ENCODE results near the gene ITGAV.
"Not testable (repeated sequence)": the region's sequence is repeated elsewhere in the genome, so short reads cannot be mapped to it uniquely, and the experiment has no call there.

ITGAV gene

DNA sequence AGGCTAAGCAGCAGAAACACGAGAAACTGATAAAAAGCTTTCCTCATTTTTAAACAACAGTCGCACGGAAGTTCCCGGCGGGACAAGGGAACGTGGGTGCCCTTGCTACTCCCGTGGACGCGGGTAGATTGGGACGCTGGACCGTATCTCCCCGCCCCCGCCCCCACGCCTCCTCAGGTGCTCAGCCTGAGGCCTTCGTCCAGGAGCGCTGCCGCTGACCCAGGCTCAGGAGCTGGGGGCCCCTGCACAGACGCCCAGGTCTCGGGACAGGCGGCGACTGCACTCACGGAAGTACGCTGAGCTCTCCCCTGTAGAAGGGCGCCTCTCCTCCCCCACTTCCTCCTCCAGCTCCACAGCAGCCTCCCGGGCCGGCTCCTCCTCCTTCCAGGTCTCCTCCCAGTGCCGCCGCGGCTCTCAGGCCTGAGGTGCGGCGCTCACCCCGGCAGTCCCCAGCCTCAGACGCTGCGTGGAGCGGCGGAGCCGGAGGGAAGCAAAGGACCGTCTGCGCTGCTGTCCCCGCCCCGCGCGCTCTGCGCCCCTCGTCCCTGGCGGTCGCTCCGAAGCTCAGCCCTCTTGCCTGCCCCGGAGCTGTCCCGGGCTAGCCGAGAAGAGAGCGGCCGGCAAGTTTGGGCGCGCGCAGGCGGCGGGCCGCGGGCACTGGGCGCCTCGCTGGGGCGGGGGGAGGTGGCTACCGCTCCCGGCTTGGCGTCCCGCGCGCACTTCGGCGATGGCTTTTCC, at the start of gene ITGAV:
TSS of gene ITGAV (plus strand) at position 445 of the 738 bp plus-strand sequence. CDS start at position 728, 283 bp downstream.
- DNase-seq, result peak; percentile 98

DNA sequence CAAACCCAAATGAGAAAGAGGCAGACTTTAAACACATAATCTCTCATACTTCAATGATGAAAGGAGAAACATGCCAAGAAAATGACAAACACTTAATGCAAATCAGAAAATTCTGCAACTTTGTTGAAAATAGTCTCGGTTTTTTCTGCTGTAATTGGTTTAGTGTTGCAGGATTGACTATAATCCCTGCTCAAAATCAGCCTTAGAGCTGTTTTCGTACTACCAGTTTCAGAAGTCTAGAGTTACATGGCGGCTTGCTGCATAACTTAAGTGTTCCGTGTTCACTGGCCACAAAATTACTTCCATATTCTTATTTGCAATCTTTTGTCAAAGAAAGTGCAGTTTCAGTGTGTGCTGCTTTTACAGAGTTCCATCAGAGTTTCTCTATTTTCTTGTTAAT, 48.9 kb upstream of the ITGAV start:
- DNase-seq, result no peak

DNA sequence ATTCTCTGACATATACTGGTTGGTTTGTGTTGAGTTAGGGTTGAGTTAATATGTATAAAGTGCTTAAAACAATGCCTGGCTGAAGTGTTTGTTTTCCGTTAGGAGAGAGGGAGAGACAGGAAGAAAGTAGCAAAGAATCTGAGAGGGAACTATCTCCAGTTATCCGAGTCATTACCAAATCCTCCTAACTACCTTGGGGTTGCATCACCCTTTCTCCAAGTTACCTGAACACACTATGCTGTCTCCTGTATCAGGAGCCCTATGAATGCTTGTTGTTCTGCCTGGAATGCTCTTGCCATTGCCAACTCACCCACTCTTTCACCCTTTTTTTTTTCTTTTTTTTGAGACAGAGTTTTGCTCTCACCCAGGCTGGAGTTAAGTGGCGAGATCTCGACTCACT, 47.9 kb upstream of the ITGAV start:
- DNase-seq, result no peak

DNA sequence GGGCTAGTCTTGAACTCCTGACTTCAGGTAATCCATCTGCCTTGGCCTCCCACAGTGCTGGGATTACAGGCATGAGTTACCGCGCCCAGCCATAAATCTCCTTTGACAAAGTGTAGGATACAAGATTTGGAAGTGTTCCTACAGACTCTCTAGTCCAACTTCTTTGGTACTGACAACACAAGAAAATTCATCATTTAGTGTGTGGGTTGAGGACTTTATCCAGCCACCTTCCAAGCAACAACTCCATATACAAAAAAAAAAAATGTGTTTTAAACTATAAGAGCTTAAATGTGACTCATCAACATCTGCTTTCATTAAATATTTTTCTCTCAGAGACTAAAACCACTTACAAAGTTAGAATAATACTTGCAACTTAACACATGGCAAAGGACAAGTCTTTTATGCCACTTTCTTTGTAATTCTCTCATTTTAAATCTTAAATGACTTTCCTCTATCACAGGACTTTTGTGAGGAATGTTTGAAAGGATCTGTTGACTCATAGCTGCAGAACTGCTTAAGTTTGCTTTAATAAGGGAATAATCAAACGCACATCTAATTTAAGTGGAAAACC, 46.2 kb upstream of the ITGAV start:
- DNase-seq, result no peak

DNA sequence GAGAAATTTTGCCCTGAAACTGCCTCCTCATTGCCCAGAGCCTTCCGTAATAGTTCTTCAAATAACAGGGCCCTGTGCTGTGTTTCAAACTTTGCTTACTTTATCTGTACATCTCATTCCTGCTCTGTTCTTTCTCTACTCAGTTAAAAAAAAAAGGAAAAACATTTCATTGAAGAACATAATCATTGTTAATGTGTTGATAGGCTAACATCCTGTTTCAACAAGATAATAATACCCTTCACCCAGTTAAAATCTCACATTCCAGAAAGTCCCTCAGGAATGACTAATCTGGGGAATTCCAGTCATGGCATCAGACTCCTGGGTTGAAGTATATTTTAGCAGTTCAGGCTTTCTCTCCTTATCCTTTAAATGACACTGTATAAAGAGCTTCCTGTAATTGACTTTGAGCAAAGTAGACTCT, 45.6 kb upstream of the ITGAV start:
- no peak for DNase-seq

DNA sequence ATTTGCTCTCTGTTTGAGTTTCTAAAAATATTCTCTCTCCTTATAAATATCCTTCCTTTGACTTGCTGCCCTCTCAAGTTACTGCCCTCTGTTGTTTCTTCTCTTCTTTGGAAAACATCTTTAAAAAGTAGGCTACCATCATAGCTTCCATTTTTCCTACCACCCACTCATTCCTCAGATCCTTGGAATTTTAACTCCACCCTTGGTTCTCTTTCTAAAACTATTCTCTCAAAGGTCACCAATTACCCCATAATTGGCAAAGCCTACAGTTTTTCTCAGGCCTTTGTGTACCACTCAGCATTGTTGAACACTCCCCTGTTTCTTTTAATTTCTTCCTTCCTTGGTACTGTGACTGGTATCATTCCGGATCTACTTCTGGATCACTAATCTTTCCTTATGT, 43.0 kb upstream of the ITGAV start:
- no peak for DNase-seq

DNA sequence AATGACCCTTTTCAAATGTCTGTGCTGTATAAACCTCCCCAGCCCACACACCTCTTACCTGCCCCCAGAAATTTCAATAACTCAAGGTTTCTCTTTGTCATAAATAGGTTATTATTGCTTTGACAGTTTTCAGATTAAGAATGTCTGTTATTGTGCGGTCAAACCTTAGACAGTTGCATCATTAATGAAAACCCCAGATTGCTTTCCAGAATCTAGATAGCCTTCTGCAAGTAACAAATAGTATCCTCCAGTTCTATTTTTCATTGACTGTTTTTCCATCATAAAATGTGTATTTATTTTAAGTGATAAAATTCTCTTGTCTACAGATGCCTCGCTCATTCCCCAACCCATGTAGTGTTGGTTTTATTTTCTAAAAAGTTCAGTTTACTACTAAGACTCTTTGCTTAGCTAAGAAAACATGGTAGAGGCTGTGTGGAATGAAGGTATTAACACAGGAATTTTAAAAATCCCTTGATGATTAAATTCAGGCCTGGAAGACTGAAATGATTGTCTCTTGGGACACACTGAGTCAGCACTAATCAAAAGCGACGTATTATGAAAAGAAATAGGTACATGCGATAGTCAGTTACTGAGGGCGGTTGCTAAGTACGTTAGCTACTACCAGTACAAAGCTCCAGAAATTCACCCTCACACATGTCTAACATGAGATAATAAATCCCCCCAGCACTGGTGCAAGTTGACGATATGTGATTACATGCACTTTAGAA, 38.4 kb upstream of the ITGAV start:
- DNase-seq, result no peak

DNA sequence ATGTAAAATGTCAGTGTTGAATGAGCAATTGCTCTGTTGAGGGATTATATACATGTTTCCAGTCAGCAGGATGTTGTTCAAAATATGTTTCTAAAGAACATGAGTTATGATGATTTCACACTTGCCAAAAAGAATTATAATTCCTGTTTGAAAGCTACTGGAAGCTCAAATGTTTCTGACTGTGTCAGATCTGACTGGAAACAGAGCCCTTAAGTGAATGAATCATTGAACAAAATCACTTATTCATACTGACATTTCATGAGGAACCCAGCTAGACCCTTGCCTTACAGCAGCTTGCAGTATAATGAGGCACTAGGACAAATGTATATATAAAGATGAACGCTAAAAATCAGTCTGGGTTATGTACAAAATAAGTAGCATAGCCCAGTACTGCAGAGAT, 35.4 kb upstream of the ITGAV start:
- DNase-seq, result no peak

DNA sequence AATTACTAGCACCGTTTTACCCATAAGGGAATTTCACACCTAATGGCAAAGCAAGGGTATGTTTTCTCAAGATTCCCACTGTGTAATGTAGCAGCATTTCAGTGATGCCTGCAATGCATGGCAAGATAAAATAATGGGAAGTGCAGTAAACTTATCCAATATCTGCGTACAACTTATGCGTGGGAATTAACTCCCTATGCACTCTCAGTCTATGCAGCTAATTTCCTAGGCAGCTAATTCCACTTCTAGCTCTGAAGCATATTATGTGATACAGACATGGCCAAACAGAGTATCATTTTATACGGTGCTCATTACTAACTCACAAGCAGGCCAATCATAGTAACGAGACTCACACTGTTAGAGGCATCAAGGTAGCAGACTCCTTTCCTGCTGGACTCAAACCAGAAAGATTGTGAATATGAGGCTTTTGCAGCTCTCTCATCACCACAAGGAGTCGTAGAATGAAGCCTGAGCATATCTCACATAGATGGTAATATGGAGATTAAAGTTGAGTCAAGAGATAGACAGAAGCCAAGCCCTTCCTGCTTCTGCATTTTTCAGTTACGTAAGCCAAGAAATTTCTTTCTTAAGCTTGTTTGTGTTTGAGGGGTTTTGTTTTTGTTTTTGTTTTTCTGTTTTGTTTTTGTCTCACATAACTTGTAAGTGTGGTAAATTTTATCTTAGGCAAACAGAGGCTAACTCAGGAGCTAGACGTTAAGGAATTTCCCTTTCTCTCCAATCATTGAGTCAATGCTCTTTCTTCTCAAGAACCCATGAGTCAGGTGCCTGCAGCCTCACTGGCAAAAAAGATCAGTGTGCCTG, 34.8 kb upstream of the ITGAV start:
- DNase-seq, result peak; percentile 47

DNA sequence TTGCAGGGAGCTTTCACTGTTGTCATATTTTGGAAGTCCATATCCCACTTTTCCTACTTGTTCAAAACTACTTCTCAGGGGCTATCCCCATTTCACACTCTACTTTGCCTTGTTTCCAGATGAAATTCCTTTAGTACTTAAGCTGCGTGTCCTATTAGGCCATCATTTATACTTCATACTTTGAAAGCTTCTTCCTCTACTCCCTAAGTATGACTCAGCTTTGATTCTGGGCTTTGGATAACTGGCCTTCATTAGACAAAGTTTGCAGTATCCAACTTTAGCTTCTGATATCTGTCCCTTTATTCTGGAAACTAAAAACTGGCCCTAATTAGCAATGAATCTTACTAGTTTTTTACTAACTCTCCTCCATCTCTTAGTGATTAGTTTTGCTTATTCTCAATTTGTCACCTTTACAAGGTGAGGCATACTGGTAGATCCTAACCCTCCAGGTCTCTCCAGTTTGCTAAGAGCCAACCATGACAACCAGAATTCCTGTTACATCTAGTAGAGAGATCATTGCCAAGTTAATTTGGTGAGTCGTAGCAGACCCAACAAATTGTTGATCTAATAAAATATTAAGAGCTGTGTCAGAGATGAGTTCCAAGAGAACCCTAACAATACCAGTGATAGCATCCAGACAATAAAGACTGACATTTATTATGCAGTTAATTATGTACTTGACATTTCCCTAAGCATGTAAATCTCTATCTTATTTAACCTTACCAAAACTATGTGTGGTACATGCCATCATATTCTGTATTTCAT, 31.2 kb upstream of the ITGAV start:
- no peak for DNase-seq

DNA sequence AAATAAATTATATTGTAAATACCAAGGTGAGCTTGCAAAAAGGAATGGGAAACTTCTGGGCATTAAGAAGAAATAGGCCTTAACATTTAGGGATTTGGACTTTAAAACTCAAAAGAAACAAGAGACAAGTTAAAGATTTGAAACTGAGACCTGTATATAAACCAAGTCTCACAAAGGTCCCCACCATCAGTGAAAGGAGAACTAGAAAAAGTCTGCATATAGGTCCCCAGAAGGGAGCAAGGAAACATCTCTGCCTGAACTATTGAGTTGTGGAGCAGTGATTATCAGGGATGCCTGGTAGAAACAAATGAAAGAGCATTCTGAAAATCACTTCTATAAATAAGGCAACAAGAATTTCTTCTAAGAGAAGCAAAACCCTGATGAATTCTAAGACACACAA, 30.5 kb upstream of the ITGAV start:
- DNase-seq, result no peak

DNA sequence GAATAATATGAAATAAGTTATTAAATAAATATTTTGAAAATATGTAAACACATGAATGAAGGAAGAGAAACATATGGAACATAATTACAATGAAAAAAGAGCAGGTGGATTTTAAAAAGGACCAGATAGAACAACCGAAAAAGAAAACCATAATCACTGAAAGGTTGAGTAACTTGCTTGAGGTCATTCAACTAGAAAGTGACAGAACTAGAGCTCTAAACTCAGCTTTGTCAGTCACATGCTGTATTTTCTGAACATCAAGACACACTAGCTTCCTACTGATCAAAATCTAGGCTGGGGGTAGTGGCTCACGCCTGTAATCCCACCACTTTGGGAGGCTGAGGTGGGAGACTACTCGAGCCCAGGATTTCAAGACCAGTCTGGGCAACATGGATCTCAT, 30.0 kb upstream of the ITGAV start:
- no peak for DNase-seq

DNA sequence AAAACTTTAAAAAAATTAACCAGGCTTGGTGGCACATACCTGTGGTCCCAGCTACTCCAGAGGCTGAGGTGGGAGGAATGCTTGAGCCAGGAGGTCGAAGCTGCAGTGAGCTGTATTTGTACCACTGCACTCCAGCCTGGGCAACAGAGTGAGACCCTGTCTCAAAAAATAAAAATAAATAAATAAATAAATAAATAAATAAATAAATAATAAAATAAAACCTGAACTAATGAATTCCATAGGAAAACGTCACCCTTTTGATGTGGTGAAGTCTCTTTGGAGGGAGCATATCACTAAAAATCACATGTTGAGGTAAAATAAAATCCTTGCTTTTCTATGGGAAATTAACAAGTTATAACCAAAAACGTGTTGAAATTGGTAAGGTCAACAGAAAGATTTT, 29.6 kb upstream of the ITGAV start:
- no peak for DNase-seq

DNA sequence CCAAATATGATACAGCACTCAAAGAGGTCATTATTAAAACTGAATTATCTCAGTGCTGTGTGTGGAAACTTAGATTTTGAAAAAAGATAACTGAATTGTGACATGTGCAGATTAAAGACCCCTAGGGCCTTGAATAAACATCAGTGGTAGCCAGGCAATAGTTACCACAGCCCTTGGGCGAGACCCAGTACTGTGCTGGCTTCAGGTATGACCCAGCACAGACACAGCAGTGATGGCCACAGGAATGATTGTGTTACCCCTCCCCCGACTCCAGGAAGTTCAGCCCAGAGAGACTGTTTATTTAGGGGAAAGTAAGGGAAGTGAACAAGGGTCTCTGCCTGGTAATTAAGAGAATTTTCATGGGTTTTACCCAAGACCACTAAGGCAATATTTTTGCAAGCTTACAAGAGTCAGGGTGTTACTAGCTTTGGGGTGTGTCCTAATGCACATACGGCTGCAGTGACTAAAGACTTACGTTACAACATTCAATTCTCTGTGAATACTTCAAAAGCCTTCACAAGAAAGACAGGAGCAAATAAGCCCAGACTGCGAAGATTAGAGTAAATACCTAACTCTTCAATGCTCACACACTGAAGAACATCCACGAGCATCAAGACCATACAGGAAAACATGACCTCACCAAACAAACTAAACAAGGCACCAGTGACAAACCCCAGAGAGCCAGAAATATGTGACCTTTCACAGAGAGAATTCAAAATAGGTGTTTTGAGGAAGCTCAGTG, 28.2 kb upstream of the ITGAV start:
- DNase-seq, result no peak

DNA sequence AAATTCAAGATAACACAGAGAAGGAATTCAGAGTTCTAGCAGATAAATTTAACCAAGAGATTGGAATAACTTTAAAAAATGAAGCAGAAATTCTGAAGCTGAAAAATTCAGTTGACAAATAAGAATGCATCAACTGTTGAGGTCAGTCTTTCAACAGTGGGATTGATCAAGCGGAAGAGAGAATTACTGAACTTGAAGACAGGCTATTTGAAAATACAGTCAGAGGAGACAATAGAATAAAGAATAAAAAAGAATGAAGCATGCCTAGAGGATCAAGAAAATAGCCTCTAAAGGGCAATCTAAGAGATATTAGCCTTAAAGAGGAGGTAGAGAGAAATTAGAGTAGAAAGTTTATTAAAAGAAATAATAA, 27.7 kb upstream of the ITGAV start:
- DNase-seq, result no peak

DNA sequence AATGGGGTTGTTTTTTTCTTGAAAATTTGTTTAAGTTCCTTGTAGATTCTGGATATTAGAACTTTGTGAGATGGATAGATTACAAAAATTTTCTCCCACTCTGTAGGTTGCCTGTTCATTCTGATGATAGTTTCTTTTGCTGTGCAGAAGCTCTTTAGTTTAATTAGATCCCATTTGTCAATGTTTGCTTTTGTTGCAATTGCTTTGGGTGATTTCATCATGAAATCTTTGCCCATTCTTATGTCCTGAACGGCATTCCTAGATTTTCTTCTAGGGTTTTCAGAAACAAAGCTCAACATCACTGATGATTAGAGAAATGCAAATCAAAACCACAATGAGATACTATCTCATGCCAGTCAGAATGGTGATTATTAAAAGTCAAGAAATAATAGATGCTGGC, 21.3 kb upstream of the ITGAV start:
- DNase-seq, result not testable (repeated sequence)

DNA sequence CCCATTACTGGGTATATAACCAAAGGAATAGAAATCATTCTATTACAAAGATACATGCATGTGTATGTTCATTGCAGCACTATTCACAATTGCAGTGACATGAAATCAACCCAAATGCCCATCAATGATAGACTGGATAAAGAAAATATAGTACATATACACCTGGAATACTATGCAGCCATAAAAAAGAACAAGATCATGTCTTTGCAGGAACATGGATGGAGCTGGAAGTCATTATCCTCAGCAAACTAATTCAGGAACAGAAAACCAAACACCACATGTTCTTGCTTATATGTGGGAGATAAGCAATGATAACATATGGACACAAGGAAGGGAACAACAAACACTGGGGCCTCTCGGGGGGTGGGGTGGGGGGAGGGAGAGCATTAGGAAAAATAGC, 20.7 kb upstream of the ITGAV start:
- DNase-seq, result not testable (repeated sequence)

DNA sequence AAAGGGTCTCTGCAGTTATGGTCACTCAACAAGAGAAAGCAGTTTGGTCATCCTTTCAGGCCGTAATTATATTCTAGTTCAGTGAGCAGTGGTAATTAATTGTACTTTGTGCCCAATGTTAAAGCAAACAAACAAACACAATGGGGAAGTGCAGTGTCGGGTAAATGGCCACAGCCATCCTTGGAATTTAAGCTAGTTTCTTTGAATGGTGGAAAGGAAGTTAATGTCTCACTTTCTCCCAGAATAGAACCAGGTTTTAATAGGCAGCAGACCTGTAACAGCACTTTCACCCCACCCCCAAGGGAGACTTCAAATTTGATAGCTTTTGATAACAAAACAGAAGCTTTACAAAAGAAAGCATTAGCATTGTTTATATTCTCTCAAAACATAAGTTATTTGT, 20.0 kb upstream of the ITGAV start:
- no peak for DNase-seq

DNA sequence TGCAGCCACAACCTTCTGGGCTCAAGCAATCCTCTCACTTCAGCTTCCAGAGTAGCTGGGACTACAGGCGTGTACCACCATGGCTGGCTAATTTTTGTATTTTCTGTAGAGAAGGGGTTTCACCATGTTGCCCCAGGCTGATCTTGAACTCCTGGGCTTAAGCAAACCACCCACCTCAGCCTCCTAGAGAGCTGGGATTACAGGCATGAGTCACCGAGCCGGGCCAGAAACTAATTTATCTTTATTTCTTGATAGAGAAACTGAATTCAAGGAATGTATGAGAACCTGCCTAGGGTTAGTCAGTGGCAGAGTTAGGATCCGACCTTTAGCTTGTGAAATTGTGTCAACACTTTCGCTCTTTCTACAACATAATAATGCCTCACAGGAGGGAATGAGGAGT, 19.3 kb upstream of the ITGAV start:
- DNase-seq, result no peak

DNA sequence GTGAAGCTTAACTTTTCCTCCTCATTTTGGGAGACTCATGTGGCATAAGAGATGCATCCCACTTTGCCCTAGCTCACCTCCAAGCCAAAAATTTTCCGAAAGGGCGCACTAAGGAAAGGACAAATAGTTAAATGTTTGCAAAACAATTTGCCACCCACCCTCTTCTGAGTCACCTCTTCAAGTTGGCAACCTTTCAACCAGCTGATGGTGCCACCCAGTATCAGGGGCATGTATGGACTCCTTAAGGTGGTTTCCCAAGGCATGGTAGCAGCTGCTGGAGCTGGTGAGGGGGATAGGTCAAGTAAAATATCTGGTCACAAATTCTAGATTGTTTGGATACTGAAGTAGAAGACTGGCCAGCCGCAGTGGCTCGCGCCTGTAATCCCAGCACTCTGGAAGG, 17.2 kb upstream of the ITGAV start:
- no peak for DNase-seq

DNA sequence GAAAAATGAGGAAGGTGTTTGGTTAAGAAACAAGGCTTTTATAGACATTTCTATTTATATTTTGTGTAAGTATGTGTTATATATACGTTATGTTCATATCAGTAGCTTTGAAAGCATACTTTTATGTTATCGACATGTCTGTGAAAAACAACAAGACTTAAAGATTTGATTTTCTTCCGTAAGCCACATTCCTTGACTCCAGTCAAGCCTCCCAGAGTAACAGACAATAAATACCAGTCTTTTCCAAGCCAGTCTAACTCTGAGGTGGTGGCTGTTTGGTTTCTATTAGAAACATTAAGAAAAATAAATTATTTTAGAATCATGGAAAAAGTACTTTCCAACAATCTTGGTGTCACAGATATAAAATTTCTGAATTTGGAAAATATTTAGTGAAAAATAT, 16.3 kb upstream of the ITGAV start:
- DNase-seq, result no peak

DNA sequence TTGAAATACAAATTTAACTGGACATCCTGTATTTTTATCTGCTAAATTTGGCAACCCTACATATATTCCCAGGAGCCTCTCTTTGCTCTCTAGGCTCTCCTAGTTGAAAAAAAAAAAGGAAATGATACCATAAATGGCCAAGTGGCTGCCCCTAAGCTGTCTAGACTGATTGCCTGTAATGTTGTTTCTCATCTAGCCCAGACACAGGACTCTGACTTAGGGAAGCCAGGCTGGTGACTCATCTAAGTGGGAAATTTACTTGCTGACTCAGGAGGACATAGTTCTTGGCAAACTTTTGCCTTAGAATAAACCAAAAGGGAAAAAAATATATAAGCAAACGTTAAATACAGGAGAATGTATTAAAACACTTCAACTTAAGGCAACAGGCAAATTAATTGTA, 14.6 kb upstream of the ITGAV start:
- DNase-seq, result peak; percentile 68

Data from hematopoietic multipotent progenitor cell treated with erythropoietin and hydrocortisone succinate and interleukin-3 and kit ligand, for 4 days (in vitro differentiated cells).